Nephron progenitor cell (in vitro differentiated cells): ENCODE results near the gene SMAD3.
A peak's percentile ranks its signal among the peaks of the same experiment; 100 is the strongest.

Source experiments
- DNase-seq: peaks from one replicate; pipeline ENCODE4 v3.0.0; 2021
- H3K27ac Mint-ChIP-seq: 2 replicates; pipeline ENCODE4 v1.8.0; 2021; ENCODE audit warnings: mild to moderate bottlenecking, moderate library complexity, mixed read lengths
- H3K27me3 Mint-ChIP-seq: 2 replicates; pipeline ENCODE4 v1.8.0; 2021; ENCODE audit warnings: mild to moderate bottlenecking, low read depth, mixed read lengths; ENCODE audit not compliant: poor library complexity
- H3K36me3 Mint-ChIP-seq: 2 replicates; pipeline ENCODE4 v1.8.0; 2021; ENCODE audit warnings: low read depth, mixed read lengths
- H3K4me1 Mint-ChIP-seq: 2 replicates; pipeline ENCODE4 v1.8.0; 2021; ENCODE audit warnings: mixed read lengths
- H3K4me3 Mint-ChIP-seq: 2 replicates; pipeline ENCODE4 v1.8.0; 2021; ENCODE audit warnings: mild to moderate bottlenecking, moderate library complexity, mixed read lengths
- H3K9me3 Mint-ChIP-seq: 2 replicates; pipeline ENCODE4 v1.8.0; 2021; ENCODE audit warnings: mild to moderate bottlenecking, moderate library complexity, mixed read lengths
- TF ChIP-seq, protein P1 (sequence below): fragments of 200-600 bp; sonication (generic); IDR thresholded peaks from 2 replicates; pipeline ENCODE4 v1.5.0; 2021; ENCODE audit warnings: antibody characterized with exemption

Gene SMAD3

DNA sequence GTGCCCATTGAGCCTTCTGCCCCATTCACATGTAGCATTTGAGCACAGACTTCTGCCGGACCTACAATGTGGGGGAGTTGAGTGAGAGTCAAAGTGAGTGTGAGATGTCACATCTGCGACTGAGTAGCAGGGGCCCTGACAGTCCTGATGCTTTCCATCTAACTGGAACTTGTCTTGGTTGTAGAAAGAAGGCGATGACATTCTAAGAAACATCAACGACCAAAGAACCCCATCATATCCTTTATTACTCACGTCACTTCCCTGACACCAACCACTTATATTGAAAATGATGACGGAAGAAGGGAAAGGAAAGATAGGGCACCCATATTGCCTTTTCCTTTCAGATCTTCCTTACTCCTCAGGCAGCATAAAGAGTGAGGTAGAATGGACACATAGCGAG lies 30.5 kb downstream of the SMAD3 start:
- peaks cover 26% of the 10 kb centered on the region for H3K36me3 Mint-ChIP-seq
- peaks cover 62% of the 10 kb centered on the region for H3K4me1 Mint-ChIP-seq
- peaks cover 8% of the 10 kb centered on the region for H3K27me3 Mint-ChIP-seq
- TF ChIP-seq, protein P1, sequence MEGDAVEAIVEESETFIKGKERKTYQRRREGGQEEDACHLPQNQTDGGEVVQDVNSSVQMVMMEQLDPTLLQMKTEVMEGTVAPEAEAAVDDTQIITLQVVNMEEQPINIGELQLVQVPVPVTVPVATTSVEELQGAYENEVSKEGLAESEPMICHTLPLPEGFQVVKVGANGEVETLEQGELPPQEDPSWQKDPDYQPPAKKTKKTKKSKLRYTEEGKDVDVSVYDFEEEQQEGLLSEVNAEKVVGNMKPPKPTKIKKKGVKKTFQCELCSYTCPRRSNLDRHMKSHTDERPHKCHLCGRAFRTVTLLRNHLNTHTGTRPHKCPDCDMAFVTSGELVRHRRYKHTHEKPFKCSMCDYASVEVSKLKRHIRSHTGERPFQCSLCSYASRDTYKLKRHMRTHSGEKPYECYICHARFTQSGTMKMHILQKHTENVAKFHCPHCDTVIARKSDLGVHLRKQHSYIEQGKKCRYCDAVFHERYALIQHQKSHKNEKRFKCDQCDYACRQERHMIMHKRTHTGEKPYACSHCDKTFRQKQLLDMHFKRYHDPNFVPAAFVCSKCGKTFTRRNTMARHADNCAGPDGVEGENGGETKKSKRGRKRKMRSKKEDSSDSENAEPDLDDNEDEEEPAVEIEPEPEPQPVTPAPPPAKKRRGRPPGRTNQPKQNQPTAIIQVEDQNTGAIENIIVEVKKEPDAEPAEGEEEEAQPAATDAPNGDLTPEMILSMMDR: no peak
- no peak for DNase-seq
- H3K27ac Mint-ChIP-seq: no peak overlapping the region
- no peak overlapping the region for H3K4me3 Mint-ChIP-seq
- H3K9me3 Mint-ChIP-seq: no peaks in the 10 kb centered on the region

DNA sequence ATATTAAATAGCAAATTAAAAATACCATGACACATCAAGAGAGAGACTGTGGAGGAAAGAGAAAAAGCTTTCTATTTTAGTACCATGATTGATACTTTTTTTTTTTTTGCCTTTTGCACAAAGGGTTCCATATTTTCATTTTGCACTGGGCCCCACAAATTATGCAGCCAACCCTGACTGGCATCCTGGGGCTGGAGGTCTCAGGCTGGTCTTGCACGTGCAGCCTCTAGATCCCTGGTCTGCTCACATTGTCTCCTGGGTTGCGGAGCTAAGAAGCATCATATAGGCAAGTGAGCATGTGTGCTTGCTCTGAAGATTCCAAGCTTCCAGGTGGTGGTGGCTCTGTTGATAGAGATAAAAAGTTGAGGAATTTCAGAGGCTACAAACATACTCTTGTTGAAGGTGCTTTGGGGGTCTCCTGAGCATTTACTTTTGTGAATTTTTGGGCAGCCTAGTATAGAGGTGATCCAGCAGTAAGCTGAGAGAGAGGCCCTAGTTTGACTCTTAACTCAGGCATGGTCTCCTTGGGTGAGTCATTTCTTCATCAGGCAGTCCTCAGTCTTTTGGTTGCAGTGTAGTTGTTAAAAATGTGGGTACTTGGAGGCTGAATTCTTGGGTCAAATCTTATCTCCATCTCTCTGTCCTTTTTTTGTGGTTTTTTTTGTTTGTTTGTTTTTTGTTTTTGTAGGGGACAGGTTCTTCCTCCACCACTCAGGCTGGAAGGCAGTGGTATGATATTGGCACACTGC lies 31.3 kb downstream of the SMAD3 start:
- H3K27me3 Mint-ChIP-seq: peaks cover 8% of the 10 kb centered on the region
- no peaks in the 10 kb centered on the region for H3K9me3 Mint-ChIP-seq
- peaks cover 54% of the 10 kb centered on the region for H3K4me1 Mint-ChIP-seq
- TF ChIP-seq, protein P1: no peak
- H3K4me3 Mint-ChIP-seq: no peak overlapping the region
- peaks cover 26% of the 10 kb centered on the region for H3K36me3 Mint-ChIP-seq
- DNase-seq: no peak
- peak overlapping the region; percentile 32 for H3K27ac Mint-ChIP-seq

DNA sequence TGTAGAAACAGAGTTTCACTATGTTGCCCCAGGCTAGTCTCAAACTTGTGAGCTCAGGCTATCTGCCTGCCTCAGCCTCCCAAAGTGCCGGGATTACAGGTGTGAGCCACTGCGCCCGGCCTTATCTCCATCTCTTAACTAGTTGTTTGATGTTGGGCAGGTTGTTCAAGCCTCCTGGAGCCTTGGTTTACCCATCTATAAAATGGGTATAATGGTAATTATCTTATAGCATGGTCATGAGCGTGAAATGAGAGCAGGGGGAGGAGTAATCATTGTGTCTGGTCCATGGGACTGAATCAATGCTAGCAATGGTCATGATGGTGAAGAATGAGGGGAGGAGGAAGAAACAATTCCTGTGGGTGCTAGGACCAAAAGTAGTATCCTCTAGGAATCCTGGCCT lies 32.0 kb downstream of the SMAD3 start:
- Mint-ChIP-seq H3K27ac (peak overlapping the region; percentile 44), H3K36me3 (peaks cover 26% of the 10 kb centered on the region), H3K9me3 (no peaks in the 10 kb centered on the region), H3K4me3 (no peak overlapping the region), H3K4me1 (peaks cover 48% of the 10 kb centered on the region), H3K27me3 (peaks cover 8% of the 10 kb centered on the region)
- TF ChIP-seq, protein P1: no peak
- no peak for DNase-seq

DNA sequence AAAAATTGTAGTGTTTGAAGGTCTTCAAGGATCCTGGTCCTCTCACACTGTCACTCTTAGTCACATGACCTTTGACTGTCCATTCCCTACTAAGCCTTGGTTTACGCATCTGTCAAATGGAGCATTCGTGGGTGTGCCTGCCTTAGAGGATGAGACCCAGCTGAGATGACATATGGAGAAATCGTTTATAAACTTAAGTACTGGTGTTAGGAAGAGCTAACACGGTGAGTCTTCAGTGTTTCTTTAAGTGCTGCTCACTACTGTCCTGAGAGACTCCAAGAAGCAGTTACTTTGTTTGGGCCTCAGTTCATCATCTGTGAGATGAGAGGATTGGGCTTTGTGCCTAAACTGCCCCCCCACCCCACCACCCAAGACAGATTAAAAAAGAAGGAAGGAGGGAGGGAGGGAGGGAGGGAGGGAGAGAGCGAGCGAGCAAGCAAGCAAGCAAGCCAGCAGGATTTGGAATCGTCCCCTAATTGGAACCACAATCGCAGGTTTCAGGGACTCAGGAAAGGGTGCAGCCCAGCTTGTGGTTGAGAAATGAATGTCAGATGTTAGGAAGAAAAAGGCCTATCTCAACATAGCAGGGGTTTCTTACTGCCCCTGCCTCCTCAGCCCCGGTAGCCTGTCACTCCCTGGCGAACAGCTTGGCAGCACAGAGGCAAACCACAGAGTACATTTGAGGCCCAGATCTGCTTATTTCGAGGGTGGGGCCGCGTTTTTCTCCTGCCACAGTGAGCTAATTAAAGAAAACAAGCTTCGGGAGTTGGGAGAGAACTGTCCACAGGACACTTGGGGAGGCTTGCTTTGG lies 32.7 kb downstream of the SMAD3 start:
- peak overlapping the region; percentile 73 for H3K27ac Mint-ChIP-seq
- H3K4me1 Mint-ChIP-seq: peaks cover 42% of the 10 kb centered on the region
- no peak for DNase-seq
- H3K27me3 Mint-ChIP-seq: peaks cover 11% of the 10 kb centered on the region
- peaks cover 26% of the 10 kb centered on the region for H3K36me3 Mint-ChIP-seq
- no peaks in the 10 kb centered on the region for H3K9me3 Mint-ChIP-seq
- H3K4me3 Mint-ChIP-seq: no peak overlapping the region
- TF ChIP-seq, protein P1: no peak

DNA sequence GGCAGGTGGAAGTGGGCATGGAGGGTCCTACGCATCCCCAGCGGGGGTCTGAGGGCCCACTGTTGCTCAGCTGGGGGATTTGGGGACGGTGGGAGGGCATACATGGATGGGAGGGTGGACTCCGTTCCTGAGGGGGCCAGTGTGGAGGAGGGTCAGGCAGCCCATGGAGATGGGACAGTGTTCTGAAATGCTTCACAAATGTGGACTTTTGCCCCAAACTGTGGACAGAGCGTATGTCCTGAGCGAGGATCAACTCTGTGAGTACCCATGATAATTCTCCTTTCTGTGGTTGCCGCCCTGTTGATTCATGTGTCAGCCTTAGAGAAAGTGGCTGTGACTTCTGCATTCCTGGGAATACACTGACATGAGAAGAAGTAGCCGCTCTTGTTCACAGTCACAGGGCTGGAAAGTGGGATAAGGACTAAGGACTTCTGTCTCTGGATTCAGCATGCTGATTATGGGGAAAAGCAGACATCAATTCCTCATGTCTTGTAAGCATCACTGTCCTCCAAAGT lies 33.4 kb downstream of the SMAD3 start:
- peaks cover 37% of the 10 kb centered on the region for H3K4me1 Mint-ChIP-seq
- peaks cover 21% of the 10 kb centered on the region for H3K36me3 Mint-ChIP-seq
- no peak overlapping the region for H3K4me3 Mint-ChIP-seq
- peaks cover 11% of the 10 kb centered on the region for H3K27me3 Mint-ChIP-seq
- no peaks in the 10 kb centered on the region for H3K9me3 Mint-ChIP-seq
- peak overlapping the region; percentile 22 for H3K27ac Mint-ChIP-seq
- TF ChIP-seq, protein P1: no peak
- DNase-seq: no peak
